ENCODE measurements around the gene PRRG2.

The PRRG2 gene

GRCh38 chr19:49589502-49589905 lies 8.4 kb downstream of the PRRG2 start:
- DNase-seq = no peak

- peak; percentile 98 to 99 for DNase-seq
These were observed 9.2 kb downstream of the PRRG2 start for GRCh38 chr19:49590071-49590970.

DNA sequence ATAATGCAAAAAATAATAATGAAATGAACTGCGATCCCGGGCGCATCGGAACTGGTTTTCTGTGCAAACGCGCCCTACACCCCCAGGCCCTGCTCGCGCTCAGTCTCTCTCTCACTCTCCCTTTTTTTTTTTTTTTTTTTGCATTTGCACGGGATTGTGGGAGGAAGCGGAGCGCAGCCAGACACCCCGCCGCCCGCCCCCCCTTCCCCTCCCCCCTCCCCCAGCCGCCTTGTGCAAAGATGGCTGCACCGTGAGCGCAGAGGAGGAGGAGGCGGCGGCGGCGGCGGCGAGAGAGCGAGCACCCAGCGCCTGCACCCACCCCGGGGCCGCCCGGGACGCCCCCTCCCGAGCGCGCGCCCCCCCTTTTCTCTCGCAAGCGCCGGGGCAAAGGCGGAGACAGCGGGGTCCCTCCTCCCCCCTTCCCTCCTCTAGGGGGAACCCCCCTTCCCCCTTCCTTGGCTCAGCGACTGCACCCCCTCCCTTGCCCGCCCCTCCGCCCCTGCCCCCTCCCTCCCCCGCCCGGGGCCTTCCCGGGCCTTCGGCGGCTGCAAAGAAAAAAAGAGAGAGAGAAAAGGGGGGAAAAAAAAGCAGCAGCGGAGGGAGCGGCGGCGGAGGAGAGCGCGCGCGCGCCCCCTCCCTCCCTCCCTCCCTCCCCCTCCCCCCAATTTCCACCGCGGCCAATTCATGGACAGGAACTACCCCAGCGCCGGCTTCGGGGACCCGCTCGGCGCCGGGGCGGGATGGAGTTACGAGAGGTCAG lies 10.0 kb downstream of the PRRG2 start, which contains the start of gene PRR12:
PRR12 (plus strand) TSS at position 212 of the 760 bp plus-strand sequence; CDS start at position 685, 473 bp downstream.
- peak; percentile 75 to 86 for DNase-seq

- DNase-seq = peak in 1 of 2 donors; percentile 52
These were observed 10.8 kb downstream of the PRRG2 start for GRCh38 chr19:49591731-49592485.

GRCh38 chr19:49592486-49593232 lies 11.5 kb downstream of the PRRG2 start:
- peak in 1 of 2 donors; percentile 10 for DNase-seq

DNA sequence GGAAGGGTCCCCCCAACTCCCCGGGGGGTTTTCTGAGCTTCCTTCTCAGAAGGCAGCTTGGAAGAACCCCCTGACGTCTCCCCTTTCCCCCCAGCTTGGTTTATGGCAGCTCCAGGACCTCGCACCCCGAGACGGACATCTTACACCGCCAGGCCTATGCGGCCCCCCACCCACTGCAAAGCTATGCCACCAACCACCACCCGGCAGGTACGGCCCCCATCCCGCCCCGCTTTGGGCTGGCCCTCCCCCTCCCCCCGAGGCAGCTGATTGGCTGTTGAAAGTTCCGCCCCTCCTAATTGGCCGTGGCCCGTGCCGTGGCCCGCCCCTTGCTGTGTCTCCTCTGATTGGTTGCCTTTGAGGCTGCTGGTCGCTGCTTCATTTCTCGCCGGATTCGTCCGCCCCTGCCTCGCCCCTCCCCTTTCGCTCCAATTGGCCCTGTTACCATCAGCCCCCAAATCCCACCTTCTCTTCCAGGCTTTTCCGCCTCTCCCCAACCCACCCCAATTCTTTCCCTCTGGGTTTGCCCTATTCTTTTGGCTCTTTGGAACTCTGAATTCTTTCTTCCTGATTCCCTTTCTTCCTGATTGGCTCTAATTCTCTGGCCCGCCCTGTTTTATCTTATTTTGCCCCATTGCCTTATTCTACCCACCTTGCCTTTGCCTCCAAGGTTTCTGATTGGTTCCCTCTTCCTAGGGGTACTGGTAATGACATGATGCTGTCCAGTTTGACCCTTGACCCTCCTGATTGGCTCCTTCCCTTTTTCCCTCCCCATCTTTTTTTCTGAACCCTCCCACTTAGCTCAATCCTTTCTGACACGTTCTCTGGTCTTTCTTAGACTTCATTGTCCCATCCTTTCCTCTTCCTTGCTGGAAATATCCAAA lies 12.4 kb downstream of the PRRG2 start:
- DNase-seq = peak; percentile 91 to 95

DNA sequence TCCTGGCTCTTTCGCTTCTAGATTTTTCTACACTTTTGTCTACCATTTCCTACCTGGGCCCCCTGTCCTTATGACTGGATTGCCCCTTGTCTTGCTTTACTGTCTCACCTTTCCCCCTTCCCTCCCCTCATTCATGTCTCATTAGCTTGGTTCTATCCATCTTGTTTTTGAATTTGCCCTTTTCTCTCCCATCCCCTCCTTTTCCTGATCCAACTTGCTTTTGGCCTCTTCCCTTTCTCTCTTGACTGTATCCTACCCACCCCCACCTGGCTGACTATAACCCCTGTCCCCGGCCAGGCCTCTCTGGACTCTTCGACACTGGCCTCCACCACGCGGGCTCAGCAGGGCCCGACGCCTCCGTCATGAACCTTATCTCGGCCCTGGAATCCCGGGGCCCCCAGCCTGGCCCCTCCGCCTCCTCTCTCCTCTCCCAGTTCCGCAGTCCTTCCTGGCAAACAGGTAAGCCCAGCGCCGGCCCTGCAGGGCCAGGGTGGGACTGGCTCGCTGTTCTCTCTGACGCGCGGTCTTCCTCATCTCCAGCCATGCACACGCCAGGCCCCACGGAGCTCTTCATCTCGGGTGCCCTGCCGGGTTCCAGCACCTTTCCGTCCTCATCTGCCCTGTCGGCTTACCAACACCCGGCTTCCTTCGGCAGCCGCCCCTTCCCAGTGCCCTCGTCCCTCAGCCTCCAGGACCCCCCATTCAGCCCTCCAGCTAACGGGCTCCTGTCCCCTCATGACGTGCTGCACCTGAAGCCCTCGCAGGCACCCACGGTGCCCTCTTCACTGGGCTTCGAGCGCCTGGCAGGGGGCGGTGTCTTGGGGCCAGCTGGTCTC lies 13.3 kb downstream of the PRRG2 start:
- DNase-seq = no peak

DNA sequence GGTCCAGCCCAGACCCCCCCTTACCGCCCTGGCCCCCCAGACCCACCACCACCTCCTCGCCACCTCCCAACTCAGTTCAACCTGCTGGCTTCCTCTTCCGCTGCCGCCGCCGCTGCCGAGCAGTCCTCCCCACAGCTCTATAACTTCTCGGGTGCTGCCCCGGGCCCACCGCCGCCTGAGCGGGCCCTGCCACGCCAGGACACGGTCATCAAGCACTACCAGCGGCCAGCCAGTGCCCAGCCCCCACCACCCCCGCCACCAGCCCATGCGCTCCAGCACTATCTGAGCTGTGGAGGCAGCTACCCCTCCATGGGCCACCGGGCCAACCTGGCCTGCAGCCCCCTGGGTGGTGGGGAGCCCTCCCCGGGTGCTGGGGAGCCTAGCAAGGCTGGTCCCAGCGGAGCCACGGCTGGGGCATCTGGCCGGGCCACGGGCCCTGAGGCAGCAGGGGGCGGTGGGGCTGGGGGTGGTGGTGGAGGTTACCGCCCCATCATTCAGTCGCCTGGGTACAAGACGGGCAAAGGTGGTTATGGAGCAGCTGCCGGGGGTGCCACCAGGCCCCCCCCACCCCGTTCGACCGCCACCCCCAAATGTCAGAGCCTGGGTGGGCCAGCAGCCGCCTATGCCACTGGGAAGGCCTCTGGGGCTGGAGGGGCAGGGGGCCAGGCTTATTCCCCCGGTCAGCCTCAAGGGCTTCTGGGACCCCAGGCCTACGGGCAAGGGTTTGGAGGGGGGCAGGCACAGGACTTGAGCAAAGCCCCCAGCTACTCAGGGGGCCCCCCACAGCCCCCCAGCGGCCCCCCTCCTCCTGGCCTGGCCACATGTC lies 14.1 kb downstream of the PRRG2 start:
- DNase-seq = no peak

DNA sequence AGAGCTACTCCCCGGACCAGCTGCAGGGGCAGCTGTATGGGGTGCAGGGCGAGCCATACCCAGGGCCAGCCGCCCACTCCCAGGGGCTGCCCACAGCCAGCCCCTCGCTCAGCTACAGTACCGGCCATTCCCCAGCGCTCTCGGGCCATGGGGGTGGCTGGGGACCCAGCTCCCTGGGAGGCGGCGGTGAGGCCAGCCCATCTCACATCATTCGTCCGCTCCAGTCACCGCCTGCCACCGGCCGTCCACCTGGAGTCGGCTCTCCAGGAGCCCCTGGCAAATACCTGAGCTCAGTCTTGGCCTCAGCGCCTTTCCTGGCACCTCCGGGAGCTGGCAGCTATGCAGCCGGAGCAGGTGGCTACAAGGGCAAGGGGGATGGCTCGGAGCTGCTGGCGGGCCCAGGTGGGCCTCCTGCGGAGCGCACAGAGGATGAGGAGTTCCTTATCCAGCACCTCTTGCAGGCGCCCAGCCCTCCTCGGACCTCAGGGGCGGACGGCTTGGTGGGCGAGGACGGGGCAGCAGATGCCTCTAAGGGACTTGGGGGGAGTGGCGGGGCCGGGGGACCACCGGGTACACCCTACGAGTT lies 14.8 kb downstream of the PRRG2 start:
- no peak for DNase-seq

DNA sequence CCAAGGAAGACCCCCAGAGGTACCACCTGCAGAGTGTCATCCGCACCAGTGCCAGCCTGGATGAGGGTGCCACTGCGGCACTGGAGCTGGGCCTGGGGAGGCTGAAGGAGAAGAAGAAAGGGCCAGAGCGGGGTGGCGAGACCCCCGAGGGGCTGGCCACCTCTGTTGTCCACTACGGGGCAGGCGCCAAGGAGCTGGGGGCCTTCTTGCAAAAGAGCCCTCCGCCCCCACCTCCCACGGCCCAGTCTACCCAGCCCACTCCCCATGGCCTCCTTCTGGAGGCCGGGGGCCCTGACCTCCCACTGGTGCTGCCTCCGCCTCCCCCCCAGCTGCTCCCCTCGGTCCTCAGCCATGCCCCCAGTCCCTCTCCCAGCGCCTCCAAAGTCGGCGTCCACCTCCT lies 15.3 kb downstream of the PRRG2 start:
- DNase-seq = no peak

GRCh38 chr19:49596954-49597702 lies 16.0 kb downstream of the PRRG2 start:
- DNase-seq = no peak

DNA sequence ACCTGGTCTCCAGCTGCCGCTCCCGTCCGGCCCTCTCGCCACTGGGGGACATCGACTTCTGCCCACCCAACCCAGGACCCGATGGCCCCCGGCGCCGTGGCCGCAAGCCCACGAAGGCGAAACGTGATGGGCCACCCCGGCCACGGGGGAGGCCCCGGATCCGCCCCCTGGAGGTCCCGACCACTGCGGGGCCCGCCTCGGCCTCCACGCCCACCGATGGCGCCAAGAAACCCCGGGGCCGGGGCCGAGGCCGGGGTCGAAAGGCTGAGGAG lies 16.5 kb downstream of the PRRG2 start:
- DNase-seq = no peak

- DNase-seq = no peak
These were observed 18.5 kb downstream of the PRRG2 start for GRCh38 chr19:49599378-49600295.

DNA sequence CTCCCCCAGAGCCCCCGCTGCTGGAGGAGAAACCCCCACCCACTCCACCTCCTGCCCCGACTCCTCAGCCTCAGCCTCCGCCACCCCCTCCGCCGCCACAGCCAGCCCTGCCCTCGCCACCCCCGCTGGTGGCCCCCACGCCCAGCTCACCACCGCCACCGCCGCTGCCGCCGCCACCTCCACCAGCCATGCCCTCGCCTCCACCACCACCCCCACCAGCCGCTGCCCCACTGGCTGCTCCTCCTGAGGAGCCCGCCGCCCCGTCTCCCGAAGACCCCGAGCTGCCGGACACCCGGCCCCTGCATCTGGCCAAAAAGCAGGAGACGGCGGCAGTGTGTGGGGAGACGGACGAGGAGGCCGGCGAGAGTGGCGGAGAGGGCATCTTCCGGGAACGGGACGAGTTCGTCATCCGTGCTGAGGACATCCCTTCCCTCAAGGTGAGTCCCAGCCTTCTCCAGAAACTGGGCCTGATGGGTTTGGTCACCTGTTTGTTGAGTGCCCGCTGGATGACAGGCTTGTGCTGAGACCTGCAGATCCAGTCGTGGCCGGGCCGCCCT lies 20.4 kb downstream of the PRRG2 start:
- no peak for DNase-seq

DNA sequence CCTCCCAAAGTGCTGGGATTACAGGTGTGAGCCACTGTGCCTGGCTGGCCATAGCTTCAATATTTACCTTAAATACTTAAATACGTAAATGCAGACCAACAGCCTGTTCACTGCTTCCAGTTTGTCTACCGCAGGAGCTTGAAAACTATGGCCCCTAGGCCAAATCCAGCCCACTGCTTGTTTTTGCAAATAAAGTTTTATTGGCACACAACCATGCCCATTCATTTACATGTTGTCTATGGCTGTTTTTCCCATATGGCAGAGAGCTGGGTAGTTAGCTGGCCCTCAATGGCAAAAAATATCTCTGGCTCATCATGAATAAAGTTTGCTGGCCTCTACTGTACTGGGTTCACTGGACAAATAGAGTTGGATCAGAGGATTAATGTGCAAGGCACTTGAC lies 21.7 kb downstream of the PRRG2 start:
- no peak for DNase-seq

DNA sequence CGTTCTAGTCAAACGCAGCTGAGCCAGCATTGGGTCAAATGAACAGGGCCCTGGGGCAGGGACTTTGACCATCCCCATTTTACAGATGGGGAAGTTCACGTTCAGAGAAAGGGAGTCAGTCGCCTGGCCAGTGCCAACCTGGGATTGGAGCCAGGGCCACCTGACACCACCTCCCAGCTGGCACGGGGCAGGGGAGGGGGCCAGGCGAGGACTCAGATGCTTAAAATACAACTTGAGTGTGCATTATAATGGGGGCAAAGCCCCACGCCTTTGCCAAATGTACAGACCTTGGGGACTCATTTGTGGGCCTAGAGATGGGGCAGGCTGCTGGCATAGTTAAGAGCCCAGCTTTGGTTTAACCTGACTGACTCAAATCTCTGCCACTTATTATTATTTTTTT lies 24.5 kb downstream of the PRRG2 start:
- DNase-seq = no peak

DNA sequence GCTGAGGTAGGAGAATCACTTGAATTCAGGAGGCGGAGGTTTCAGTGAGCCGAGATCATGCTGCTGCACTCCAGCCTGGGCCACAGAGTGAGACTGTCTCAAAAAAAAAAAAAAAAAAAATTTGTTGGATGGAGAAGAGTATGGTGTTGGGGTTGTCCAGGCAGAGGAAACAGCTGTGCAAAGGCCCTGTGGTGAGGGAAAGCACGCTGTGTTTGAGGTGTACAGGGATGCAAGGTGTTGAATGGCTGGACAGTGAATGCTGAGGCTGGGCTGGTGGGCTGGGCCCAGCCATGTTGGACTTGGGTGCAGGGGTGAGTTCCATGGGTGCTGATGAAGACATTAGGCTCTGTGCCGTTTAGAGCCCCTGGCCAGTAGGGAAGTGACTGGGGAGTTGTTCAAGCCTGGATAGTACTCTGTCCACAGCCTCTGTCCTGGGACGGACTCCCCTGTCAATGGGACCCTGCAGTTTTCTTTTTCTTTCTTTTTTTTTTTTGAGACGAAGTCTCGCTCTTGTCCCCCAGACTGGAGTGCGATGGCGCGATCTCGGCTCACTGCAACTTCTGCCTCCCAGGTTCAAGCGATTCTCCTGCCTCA lies 28.5 kb downstream of the PRRG2 start:
- no peak for DNase-seq

Measured in CD4-positive, alpha-beta T cell treated with Interferon alpha-2 for 1 hour (primary cell).